AG04450 (cell line): ENCODE results near the gene VLDLR. TPM values are rescaled to one million over a fixed set of nuclear protein-coding genes. Genes with fewer than 3 reads are reported as not detected.
A peak's percentile ranks its signal among the peaks of the same experiment; 100 is the strongest.

Experiments
- CTCF ChIA-PET: fragments of 300-600, 350-600 bp; formaldehyde crosslinking; extraction: SDS; loops from one replicate; lab custom pipeline; 2022; ENCODE audit warnings: antibody characterized with exemption, inconsistent platforms; lab: Charles Lee
- POLR2A ChIA-PET: fragments of 350-600 bp; formaldehyde crosslinking; extraction: SDS; loops from one replicate; lab custom pipeline; 2021; ENCODE audit warnings: antibody characterized with exemption, inconsistent platforms; lab: Yijun Ruan, JAX
- DNase-seq: peaks from one replicate; pipeline ENCODE4 v3.0.0-alpha.2; 2011; ENCODE audit warnings: low read depth, low spot score
- H3K27ac ChIP-seq: one replicate; pipeline ENCODE4 v1.5.1; 2012; ENCODE audit warnings: low read depth, low read length, control low read depth
- H3K27me3 ChIP-seq: one replicate; pipeline ENCODE4 v1.6.0; 2012; ENCODE audit warnings: low read length; ENCODE audit not compliant: control insufficient read depth, insufficient read depth
- H3K4me3 ChIP-seq: 2 replicates; pipeline ENCODE4 v1.5.1; 2011; ENCODE audit warnings: mild to moderate bottlenecking, low read depth, low read length, control low read depth
- H3K9me3 ChIP-seq: 2 replicates; pipeline ENCODE4 v1.5.1; 2012; ENCODE audit warnings: low read length; ENCODE audit not compliant: control insufficient read depth, insufficient read depth
- polyA plus RNA-seq: library from polyadenylated mRNA; depleted of rRNA; stranded (reverse); fragments of >200 nt; gene quantifications from 2 replicates; pipeline ENCODE4 v1.2.3, GENCODE V29; 2011
- TF ChIP-seq, protein P1 (sequence below): IDR thresholded peaks from 2 replicates; pipeline ENCODE4 v1.5.1; 2011; ENCODE audit warnings: low read depth, low read length, control low read depth, inconsistent platforms

VLDLR gene
- polyA plus RNA-seq, 1 experiment, result 32.6 TPM

DNA sequence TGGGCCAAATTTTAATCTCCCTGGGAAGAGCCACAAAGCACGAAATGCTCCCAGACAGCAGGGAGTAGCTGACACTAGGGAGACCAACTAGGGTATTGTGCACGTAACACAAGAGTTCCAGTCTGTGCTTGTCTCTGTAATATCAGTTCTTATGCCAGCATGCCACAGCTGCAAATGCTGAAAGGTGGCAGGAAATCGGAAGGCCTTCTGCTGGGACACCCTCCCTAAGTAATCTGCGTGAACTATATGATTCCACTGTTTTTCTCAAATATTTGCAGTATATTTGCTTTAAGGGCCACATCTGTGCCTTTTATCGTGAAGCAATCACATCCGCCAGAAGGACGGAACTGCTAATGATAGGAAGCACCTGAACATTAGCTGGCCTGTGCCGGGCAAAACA, 12.6 kb downstream of the VLDLR start:
- no peak for DNase-seq
- CTCF ChIA-PET, result interaction anchor here (1.0 to 1.2 kb wide), 2 partner anchors 164 to 502 kb away, joined by 3 read pairs; no protein-coding TSS in a partner anchor
- Histone ChIP-seq H3K27me3 (no peaks in the 10 kb centered on the region), H3K9me3 (no peaks in the 10 kb centered on the region), H3K4me3 (peak overlapping the region; percentile 15), H3K27ac (no peak overlapping the region)
- POLR2A ChIA-PET, result no interaction called here
- TF ChIP-seq, protein P1, sequence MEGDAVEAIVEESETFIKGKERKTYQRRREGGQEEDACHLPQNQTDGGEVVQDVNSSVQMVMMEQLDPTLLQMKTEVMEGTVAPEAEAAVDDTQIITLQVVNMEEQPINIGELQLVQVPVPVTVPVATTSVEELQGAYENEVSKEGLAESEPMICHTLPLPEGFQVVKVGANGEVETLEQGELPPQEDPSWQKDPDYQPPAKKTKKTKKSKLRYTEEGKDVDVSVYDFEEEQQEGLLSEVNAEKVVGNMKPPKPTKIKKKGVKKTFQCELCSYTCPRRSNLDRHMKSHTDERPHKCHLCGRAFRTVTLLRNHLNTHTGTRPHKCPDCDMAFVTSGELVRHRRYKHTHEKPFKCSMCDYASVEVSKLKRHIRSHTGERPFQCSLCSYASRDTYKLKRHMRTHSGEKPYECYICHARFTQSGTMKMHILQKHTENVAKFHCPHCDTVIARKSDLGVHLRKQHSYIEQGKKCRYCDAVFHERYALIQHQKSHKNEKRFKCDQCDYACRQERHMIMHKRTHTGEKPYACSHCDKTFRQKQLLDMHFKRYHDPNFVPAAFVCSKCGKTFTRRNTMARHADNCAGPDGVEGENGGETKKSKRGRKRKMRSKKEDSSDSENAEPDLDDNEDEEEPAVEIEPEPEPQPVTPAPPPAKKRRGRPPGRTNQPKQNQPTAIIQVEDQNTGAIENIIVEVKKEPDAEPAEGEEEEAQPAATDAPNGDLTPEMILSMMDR, result no peak

DNA sequence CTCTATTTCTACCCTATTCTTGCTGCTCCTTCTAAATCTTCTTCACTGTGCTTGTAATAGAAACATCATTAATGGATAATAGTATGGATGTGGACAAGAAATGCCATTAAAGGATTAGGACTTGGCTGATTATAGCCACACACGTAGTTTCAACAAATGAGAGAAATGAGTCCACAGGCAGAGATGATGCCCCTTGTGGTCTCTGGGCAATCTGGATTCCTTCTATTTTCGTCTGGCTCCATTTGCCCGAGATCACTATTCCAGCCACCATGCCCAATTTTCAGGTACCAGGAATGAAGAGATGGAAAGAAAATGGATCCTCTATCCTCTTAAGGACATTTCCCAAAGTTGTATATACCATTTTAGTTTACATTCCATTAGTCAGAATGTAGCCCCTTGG, 13.2 kb downstream of the VLDLR start:
- CTCF ChIA-PET, result interaction anchor here (1.0 to 1.2 kb wide), 2 partner anchors 164 to 503 kb away, joined by 3 read pairs; no protein-coding TSS in a partner anchor
- no peaks in the 10 kb centered on the region for H3K27me3 ChIP-seq
- no peak for DNase-seq
- POLR2A ChIA-PET, result no interaction called here
- TF ChIP-seq, protein P1, result no peak
- H3K27ac ChIP-seq, result no peak overlapping the region
- no peak overlapping the region for H3K4me3 ChIP-seq
- no peaks in the 10 kb centered on the region for H3K9me3 ChIP-seq

DNA sequence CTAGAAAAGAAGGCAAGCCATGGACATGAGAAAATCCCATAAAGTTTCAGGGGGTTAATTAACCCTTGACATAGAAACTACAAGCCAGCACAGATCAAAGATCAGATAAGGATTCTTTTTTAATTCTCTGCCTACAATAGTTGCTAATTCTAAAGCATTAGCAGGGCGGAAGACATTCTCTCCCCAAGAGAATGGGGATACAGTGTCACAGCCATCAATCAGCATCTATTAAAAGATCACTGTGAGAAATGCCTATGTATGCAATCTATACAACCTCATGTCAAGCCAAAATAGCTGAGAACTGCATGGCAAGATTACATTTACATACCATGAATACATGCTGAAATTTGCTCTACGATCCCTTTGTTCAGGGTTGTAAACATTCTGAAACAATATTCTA, 14.3 kb downstream of the VLDLR start:
- ChIA-PET POLR2A (no interaction called here), CTCF (interaction anchor here (0.6 kb wide), 1 partner anchor 62 kb away, joined by 3 read pairs; no protein-coding TSS in a partner anchor)
- no peaks in the 10 kb centered on the region for H3K9me3 ChIP-seq
- no peak for DNase-seq
- no peak overlapping the region for H3K4me3 ChIP-seq
- no peaks in the 10 kb centered on the region for H3K27me3 ChIP-seq
- H3K27ac ChIP-seq, result no peak overlapping the region
- TF ChIP-seq, protein P1, result no peak

DNA sequence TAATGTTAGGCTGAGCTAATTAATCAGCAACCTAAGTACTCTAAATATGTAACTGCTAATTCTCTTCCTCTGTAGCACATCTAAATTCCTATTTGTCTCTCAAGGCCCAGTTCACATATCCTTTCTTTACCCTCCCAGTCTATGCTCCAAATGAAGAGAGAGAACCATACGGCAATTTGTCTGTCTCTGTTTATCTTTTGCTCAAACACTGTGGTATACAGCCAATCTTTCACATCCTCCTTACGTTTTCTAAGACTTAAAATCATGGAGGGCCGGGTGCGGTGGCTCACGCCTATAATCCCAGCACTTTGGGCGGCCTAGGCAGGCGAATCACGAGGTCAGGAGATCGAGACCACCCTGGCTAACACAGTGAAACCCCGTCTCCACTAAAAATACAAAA, 15.8 kb downstream of the VLDLR start:
- no peak for DNase-seq
- H3K27ac ChIP-seq, result no peak overlapping the region
- POLR2A ChIA-PET, result no interaction called here
- CTCF ChIA-PET, result interaction anchor here (0.9 kb wide), 1 partner anchor 221 kb away, joined by 3 read pairs; no protein-coding TSS in a partner anchor
- H3K9me3 ChIP-seq, result no peaks in the 10 kb centered on the region
- no peak overlapping the region for H3K4me3 ChIP-seq
- H3K27me3 ChIP-seq, result no peaks in the 10 kb centered on the region
- TF ChIP-seq, protein P1, result no peak

DNA sequence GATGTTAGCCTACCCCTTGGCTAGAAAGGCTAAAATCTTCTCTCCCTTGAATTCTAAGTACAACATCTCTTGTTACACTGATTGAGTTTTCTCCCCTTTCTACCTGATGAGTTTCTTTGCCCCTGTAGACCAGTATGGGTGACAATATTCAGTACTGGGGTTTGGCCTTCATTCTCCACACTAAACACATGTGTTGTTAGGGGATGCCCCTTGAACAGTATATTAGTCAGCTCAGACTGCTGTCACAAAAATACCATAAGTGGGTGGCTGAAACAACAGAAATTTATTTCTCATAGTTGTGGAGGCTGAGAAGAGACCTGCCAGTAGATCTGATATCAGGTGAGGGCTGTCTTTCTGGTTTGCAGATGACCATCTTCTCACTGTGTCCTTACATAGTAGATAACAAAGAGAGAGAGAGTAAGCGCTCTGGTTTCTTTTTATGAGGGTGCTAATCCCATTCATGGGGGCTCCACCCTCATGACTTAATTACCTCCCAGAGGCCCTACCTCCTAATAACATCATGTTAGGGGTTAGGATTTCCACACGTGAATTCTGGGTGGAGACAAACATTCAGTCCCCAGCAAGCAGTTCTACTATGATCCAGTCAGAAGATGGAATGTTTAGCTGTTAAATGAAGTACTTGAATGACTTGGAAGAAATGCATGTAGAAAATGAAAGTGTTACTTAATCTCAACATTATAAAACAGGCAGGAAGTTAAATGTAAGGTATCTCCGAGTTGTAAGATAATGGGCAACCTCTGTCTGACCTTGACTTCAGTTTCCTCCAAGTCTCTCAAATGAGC, 17.5 kb downstream of the VLDLR start:
- CTCF ChIA-PET, result interaction anchor here (0.6 kb wide), 1 partner anchor 99 kb away, joined by 5 read pairs; no protein-coding TSS in a partner anchor

More for the DNA sequence above, 17.5 kb downstream of the VLDLR start:
- Histone ChIP-seq H3K27me3 (no peaks in the 10 kb centered on the region), H3K27ac (no peak overlapping the region), H3K4me3 (no peak overlapping the region), H3K9me3 (no peaks in the 10 kb centered on the region)
- POLR2A ChIA-PET, result no interaction called here
- DNase-seq, result no peak
- TF ChIP-seq, protein P1, result no peak
